Activated T-cell treated with anti-CD3 and anti-CD28 coated beads for 1 hour (primary cell): ENCODE measurements around the gene GTPBP10.
"Not testable (repeated sequence)": the region's sequence is repeated elsewhere in the genome, so short reads cannot be mapped to it uniquely, and the experiment has no call there.

Experiments
- DNase-seq: peaks from one replicate; pipeline ENCODE4 v3.0.0-alpha.2; 2020; ENCODE audit warnings: low read depth

The GTPBP10 gene, protein sequence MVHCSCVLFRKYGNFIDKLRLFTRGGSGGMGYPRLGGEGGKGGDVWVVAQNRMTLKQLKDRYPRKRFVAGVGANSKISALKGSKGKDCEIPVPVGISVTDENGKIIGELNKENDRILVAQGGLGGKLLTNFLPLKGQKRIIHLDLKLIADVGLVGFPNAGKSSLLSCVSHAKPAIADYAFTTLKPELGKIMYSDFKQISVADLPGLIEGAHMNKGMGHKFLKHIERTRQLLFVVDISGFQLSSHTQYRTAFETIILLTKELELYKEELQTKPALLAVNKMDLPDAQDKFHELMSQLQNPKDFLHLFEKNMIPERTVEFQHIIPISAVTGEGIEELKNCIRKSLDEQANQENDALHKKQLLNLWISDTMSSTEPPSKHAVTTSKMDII

DNA sequence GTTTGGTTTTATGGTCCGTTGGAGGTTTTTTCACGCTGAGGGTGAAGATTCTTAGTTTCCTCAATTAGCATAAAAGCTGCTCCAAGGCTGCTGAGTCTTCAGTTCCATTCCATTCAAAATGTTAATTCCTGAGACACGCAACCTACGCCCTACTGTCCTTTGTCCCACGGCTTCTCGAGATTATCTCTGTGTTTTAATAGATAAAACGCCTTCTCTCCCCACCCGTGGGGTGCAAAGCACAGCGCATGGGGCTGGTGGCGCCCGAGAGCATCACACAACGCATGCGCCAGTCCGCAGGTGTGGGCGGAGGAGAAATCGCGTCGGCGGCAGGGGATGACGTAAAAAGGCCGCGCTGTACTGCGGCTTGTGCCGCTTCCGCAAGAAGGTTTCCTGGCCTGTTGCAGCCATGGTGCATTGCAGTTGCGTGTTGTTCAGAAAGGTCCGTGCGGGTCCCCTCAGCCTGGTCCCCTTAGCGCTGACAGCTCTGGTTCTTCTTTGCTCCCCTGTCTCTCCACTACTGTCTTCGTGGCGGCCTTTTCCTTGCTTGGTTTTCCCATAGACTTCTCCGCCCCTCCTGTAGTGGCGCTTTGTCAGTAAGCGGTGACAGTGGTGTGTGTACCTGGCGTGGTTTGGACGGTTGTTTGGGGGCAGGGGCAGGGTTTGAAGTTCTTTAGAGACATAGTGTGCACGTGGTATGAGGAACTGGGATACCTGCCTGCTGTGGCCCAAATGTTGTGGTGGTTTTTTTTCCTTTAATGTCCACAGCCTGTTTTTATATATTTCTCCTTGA is at the start of gene GTPBP10:
Gene GTPBP10 (plus strand): TSS at position 381 of the 790 bp plus-strand sequence. CDS start 26 bp downstream, at position 407.
- peak; percentile 92 for DNase-seq

GRCh38 chr7:90298145-90299038 is 48.1 kb upstream of the GTPBP10 start:
- DNase-seq = no peak

DNA sequence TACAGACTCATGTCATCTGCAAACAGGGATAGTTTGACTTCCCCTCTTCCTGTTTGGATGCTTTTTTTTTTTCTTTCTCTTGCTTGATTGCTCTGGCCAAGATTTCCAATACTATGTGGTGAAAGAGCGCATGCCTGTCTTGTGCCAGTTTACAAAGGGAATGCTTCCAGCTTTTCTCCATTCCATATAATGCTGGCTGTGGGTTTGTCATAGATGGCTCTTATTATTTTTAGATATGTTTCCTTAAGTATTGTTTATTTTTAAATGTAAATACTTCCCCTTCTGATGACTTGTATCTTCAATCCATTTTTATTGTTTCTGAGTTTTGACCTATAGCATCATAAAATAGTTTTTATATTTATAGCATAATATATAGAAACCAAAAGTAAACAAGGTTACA is 43.3 kb upstream of the GTPBP10 start:
- no peak for DNase-seq

DNA sequence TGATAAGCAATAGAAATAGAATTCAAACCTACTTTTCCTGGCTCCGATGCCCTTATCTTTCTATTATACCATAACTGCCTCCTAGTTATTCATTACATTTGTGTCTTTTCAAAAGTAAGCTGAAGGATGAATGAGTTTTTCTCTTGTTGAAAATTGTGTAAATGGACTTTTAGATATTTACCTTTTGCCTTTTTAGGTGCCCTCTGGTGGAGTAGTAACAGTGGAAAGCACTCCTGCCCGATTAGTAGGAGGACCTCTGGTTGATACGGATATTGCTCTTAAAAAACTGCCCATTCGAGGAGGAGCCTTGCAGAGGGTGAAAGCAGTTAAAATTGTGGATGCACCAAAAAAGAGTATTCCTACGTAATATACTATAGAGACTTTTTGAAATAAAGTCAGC is 36.6 kb upstream of the GTPBP10 start:
- DNase-seq = no peak

DNA sequence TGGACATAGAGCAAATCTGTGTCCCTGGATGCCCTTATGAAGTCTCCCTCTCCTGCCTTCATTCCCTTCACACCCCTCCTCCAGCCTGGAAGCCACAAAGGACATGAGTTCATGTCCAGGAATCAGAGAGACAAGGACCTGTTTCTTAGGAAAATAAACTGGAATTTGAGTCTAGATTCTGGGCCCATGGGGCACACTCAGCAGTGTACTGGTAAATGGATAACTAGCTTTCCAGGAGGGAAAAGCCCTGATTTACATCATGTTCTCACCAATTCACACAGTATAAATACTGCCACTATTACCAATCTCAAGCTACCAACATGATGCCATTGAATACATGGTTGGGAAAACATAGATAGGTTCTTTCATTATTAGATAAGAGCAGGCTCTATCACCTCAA is 35.3 kb upstream of the GTPBP10 start:
- DNase-seq = no peak

- DNase-seq = no peak
Observed at GRCh38 chr7:90312745-90313144, 33.8 kb upstream of the GTPBP10 start.

DNA sequence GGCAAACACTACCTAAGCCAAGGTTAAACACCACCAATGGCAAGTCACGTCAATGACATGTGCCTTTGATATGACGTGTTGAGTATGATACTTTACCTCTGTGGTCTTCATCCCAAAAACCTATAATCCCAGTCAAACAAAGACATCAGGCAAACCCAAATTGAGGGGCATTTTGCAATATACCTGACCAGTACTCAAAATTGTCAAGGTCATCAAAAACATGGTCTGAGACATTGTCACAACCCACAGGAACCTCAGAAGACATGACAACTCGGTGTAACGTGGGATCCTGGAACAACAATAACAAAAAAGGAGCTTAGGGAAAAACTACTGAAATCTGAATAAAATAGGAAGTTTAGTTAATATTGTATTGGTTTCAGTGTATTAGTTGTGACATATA is 32.6 kb upstream of the GTPBP10 start:
- DNase-seq = no peak

GRCh38 chr7:90320014-90320413 is 26.5 kb upstream of the GTPBP10 start:
- no peak for DNase-seq

- no peak for DNase-seq
Observed at GRCh38 chr7:90320418-90320800, 26.1 kb upstream of the GTPBP10 start.

DNA sequence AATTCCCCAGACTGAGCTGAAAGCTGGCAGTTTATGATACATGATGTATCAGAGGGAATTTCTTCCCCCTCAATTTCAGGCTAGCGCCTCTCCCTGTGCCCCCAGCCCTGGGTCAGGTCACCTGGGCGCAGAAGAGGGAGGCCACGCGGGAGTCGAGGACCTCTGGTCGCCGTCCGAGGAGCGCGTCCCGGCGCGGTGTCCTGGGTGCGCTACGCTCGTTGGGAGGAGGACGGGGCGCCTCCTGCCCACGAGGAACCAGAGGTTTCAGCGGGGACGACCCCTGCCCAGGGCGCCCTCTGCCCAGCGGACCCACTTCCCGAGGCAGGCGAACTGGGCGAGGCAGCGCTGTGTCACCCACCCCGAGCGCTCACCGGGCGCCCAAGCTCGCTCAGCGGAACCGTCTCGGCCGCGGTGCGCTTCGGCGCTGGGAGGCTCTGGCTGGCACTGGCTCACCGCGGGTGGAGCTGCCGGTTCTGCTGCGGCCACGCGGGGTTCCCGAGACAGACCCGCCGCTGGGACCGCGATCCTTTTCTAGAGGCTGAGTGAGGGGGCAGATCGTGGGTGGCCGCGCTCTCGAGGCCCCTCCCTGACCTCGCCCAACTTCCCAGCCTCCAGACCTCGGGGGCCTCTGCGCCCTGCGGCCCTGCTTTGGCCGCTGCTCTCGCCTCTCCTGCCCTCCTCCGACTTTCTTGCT is 25.6 kb upstream of the GTPBP10 start, which contains the start of gene FAM237B:
Gene FAM237B (minus strand): TSS at position 504 of the 694 bp plus-strand sequence. CDS start 1,556 bp downstream, outside the sequence.
- DNase-seq = no peak

GRCh38 chr7:90322837-90323236 is 23.7 kb upstream of the GTPBP10 start:
- no peak for DNase-seq

GRCh38 chr7:90326500-90326899 is 20.0 kb upstream of the GTPBP10 start:
- no peak for DNase-seq

DNA sequence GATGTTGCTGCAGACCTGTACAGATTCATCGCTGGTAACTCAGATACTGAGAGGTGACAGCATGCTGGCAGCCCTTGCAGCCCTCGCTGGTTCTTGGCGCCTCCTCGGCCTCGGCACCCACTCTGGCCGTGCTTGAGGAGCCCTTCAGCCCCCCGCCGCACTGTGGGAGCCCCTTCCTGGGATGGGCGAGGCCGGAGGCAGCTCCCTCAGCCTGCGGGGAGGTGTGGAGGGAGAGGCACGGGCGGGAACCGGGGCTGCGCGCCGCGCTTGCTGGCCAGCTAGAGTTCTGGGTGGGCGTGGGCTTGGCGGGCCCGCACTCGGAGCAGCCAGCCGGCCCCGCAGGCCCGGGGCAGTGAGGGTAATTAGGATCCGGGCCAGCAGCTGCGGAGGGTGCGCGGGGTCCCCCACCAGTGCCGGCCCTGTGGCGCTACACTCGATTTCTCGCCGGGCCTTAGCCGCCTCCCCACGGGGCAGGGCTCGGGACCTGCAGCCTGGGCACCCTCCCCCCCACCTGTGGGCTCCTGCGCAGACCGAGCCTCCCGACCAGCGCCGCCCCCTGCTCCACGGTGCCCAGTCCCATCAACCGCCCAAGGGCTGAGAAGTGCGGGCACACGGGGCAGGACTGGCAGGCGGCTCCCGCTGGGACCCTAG is 12.2 kb upstream of the GTPBP10 start:
- no peak for DNase-seq

- not testable (repeated sequence) for DNase-seq
Observed at GRCh38 chr7:90334926-90335325, 11.6 kb upstream of the GTPBP10 start.

- DNase-seq = no peak
Observed at GRCh38 chr7:90337106-90337505, 9.4 kb upstream of the GTPBP10 start.

GRCh38 chr7:90345016-90345415 is 1.5 kb upstream of the GTPBP10 start:
- no peak for DNase-seq

GRCh38 chr7:90345595-90346335 is 751 bp upstream of the GTPBP10 start:
- no peak for DNase-seq

- DNase-seq = no peak
Observed at GRCh38 chr7:90347759-90348158, 1.2 kb downstream of the GTPBP10 start.

DNA sequence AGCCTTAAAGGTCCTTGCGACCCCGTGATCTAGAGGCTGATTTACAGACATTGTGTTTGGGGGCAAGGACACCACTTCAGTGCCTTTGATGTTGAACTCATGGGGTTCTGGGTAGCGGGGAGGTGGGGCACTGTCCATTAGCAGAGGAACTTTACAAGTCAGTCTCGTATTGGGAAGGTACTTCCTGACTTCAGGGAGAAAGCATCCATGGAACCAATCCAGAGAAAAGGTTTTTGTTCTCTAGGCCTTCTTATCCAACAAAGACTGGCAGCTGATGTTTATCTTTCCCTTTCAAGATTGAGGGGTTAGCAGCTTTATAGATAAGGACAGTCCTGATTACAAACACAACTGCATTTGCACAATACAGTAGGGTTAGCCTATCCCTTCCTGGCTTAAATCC is 2.8 kb downstream of the GTPBP10 start:
- DNase-seq = no peak

GRCh38 chr7:90350032-90350431 is 3.5 kb downstream of the GTPBP10 start:
- not testable (repeated sequence) for DNase-seq
